Spleen (tissue), 11 donors: ENCODE measurements around the gene PXMP4. TPM values are rescaled to one million over a fixed set of nuclear protein-coding genes. Genes with fewer than 3 reads are reported as not detected.

Experiments used
- DNase-seq: peaks from one replicate; pipeline ENCODE4 v3.0.0-alpha.2; 2020
- H3K27ac ChIP-seq, 8 donors: fragments of 200-600 bp; sonication (generic) in 7 of 8; 1 replicate in 4 of 8; 2 replicates in 4 of 8; pipeline versions ENCODE4 v1.5.0 to v1.8.0; 2016 to 2021; ENCODE audit warnings: inconsistent platforms in 4 of 8, mild to moderate bottlenecking in 4 of 8, moderate library complexity in 1 of 8
- H3K27me3 ChIP-seq, 7 donors: fragments of 200-600 bp; sonication (generic) in 6 of 7; replicated peaks in 1 of 7; 1 replicate in 4 of 7; 2 replicates in 3 of 7; pipeline versions ENCODE4 v1.5.0 to v1.8.0; 2016 to 2021; ENCODE audit warnings: inconsistent platforms in 3 of 7, mild to moderate bottlenecking in 1 of 7
- H3K36me3 ChIP-seq, 6 donors: fragments of 200-600 bp; sonication (generic) in 5 of 6; 1 replicate in 4 of 6; 2 replicates in 2 of 6; pipeline versions ENCODE4 v1.5.0 to v1.8.0; 2016 to 2021; ENCODE audit warnings: inconsistent platforms in 2 of 6
- H3K4me1 ChIP-seq, 6 donors: fragments of 200-600 bp; sonication (generic) in 5 of 6; 1 replicate in 3 of 6; 2 replicates in 3 of 6; pipeline versions ENCODE4 v1.5.0 to v1.8.0; 2016 to 2021; ENCODE audit warnings: inconsistent platforms in 3 of 6
- H3K4me3 ChIP-seq, 8 donors: fragments of 200-600 bp; sonication (generic) in 7 of 8; 1 replicate in 4 of 8; 2 replicates in 4 of 8; pipeline versions ENCODE4 v1.5.0 to v1.8.0; 2016 to 2021; ENCODE audit warnings: inconsistent platforms in 4 of 8, mild to moderate bottlenecking in 4 of 8, moderate library complexity in 2 of 8
- H3K9me3 ChIP-seq, 8 donors: fragments of 200-600 bp; sonication (generic) in 7 of 8; 1 replicate in 4 of 8; 2 replicates in 4 of 8; pipeline versions ENCODE4 v1.5.0 to v1.8.0; 2016 to 2021; ENCODE audit warnings: inconsistent platforms in 4 of 8
- POLR2A ChIP-seq, 3 donors: fragments of 450-650 bp; IDR thresholded peaks; one replicate each; pipeline ENCODE4 v1.5.1; 2017; ENCODE audit warnings: antibody characterized with exemption in 3 of 3, mild to moderate bottlenecking in 1 of 3
- POLR2AphosphoS5 ChIP-seq, 3 donors: sonication (generic); formaldehyde crosslinking; IDR thresholded peaks; one replicate each; pipeline ENCODE4 v1.5.1; 2017; ENCODE audit warnings: antibody characterized with exemption in 3 of 3
- WGBS, 5 donors: extraction: QIAGEN DNeasy Blood & Tissue Kit in 3 of 5; methylation state at CpG; one replicate each; pipeline versions ENCODE4 v1.1.5 to v1.1.7; 2013 to 2018; 5-methylcytosine and 5-hydroxymethylcytosine counted together
- intact Hi-C: fragments of 100-400 bp; cut with DNase I; formaldehyde crosslinking; loops from one replicate; pipeline ENCODE4 v1.15.0; 2023; ENCODE audit warnings: low total_unique reads
- polyA plus RNA-seq, 3 donors: library from polyadenylated mRNA; stranded (reverse); fragments of 200-250 nt; gene quantifications; one replicate each; pipeline ENCODE4 v1.2.1, GENCODE V29; 2013
- total RNA-seq, 7 donors: library from RNA; depleted of rRNA in 3 of 7; stranded (reverse); fragments of >200 nt in 3 of 7; fragmentation: NEBNext Ultra II Directional in 4 of 7; extraction: Animal tissue kit (Norgen Biotek cat#: 25700) in 4 of 7; gene quantifications; one replicate each; pipeline versions ENCODE4 v1.1.0 to v1.2.1, GENCODE V29; 2016 to 2021
- TF ChIP-seq, protein P1 (sequence below), 11 experiments: fragments of 200-600 bp in 7 of 11; fragments of 450-650 bp in 4 of 11; sonication (generic) in 4 of 11; IDR thresholded peaks in 8 of 11; conservative IDR thresholded peaks in 3 of 11; 1 replicate in 7 of 11; 2 replicates in 4 of 11; pipeline versions ENCODE4 v1.4.0 to v1.8.0; 2016 to 2021; ENCODE audit warnings: antibody characterized with exemption in 11 of 11, inconsistent platforms in 4 of 11, mild to moderate bottlenecking in 1 of 11
- donor health status: healthy with polysubstance abuse.
- donor health status: DM: no; HTN: no; CAD: no; lungs with moderate emphysema.
- donor health status: DM: no; HTN: no; CAD: no.
- donor health status: Bipolar disorder and iron deficiency.
- donor health status: healthy.
- donor health status: DM: no; HTN: no; CAD: no.
- donor health status: DM: yes; HTN: yes; CAD: no.

PXMP4 gene
- total and polyA plus RNA-seq, 10 donors = 2.1 to 14.4 (median 6.9) TPM

- no peaks in the 10 kb centered on the region for H3K27me3 ChIP-seq
- TF ChIP-seq POLR2A (IDR thresholded peaks at IDR 0.05) = no peak
- peak in 1 of 3 donors; percentile 47 for TF ChIP-seq POLR2AphosphoS5 (IDR thresholded peaks at IDR 0.05)
- TF ChIP-seq, protein P1, sequence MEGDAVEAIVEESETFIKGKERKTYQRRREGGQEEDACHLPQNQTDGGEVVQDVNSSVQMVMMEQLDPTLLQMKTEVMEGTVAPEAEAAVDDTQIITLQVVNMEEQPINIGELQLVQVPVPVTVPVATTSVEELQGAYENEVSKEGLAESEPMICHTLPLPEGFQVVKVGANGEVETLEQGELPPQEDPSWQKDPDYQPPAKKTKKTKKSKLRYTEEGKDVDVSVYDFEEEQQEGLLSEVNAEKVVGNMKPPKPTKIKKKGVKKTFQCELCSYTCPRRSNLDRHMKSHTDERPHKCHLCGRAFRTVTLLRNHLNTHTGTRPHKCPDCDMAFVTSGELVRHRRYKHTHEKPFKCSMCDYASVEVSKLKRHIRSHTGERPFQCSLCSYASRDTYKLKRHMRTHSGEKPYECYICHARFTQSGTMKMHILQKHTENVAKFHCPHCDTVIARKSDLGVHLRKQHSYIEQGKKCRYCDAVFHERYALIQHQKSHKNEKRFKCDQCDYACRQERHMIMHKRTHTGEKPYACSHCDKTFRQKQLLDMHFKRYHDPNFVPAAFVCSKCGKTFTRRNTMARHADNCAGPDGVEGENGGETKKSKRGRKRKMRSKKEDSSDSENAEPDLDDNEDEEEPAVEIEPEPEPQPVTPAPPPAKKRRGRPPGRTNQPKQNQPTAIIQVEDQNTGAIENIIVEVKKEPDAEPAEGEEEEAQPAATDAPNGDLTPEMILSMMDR (IDR thresholded peaks at IDR 0.05 in 8 of 11, conservative IDR thresholded peaks at IDR 0.05 in 3 of 11) = no peak
- peak overlapping the region in 4 of 8 donors; percentile 52 to 77 (median 64) for H3K4me3 ChIP-seq
- WGBS, 5 donors = 25 to 39% (median 32%) methylated on average over 6 of the region's 6 CpGs
- H3K36me3 ChIP-seq = peaks cover 0 to 9% (median 0%) of the 10 kb centered on the region in 6 donors
- H3K9me3 ChIP-seq = peaks cover 6 to 27% (median 25%) of the 10 kb centered on the region in 8 donors
- peaks cover 9 to 41% (median 29%) of the 10 kb centered on the region in 6 donors for H3K4me1 ChIP-seq
- peak; percentile 84 for DNase-seq
- H3K27ac ChIP-seq = peak overlapping the region; percentile 83 to 98 (median 95)
- intact Hi-C loops = loop anchor here (10.0 kb wide), 1 partner anchor 101 kb away; no protein-coding TSS in a partner anchor
Measured at GRCh38 chr20:33733654-33734576, 13.8 kb upstream of the PXMP4 start.

DNA sequence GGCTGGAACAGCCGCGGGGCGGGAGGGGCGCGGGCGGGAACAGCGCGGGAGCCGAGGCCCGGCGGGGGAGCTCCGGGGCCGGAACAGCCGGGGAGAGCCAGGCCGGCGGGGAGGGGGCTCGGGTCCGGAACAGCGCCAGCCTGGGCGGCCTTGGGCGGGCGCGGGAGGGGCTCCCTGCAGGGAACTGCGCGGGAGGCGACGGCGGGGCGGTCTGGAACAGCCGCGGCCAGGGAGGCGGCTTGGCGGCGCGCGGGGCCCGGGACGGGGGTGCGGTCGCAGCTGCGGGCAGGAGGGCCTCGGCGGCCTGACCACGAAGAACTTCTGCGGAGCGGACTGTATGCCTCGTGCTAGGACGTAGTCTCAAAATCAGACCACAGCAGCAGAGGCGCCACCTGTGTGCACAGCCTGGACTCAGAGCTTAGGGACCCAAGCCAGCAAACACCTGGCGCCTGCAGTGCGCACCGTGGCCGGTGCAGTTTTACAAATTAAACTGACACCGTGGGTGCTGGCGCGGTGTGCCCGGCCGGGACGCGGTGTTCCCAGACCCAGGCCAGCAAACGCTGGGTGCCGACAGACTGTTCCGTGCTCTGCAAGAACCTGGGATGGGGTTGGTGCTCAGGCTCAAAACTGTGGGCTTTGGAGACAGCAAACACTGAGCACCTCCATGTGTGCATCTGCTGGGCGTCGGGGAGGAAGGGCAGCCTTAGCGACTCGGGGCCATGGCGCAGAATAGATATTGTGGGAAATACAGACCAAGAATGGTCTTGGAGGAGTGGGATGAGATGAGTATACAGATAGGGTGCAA, 12.3 kb upstream of the PXMP4 start:
- intact Hi-C loops = loop anchor here (10.0 kb wide), 1 partner anchor 102 kb away; no protein-coding TSS in a partner anchor
- peaks cover 0 to 9% (median 0%) of the 10 kb centered on the region in 6 donors for H3K36me3 ChIP-seq
- peaks cover 9 to 41% (median 29%) of the 10 kb centered on the region in 6 donors for H3K4me1 ChIP-seq
- no peaks in the 10 kb centered on the region for H3K27me3 ChIP-seq
- 2 to 5% (median 4%) methylated on average over 24 to 68 of the region's 68 CpGs for WGBS, 5 donors
- DNase-seq = peak; percentile 99
- TF ChIP-seq, protein P1 (IDR thresholded peaks at IDR 0.05 in 8 of 11, conservative IDR thresholded peaks at IDR 0.05 in 3 of 11) = peak in 2 of 11 experiments; percentile 4 to 25
- TF ChIP-seq POLR2AphosphoS5 (IDR thresholded peaks at IDR 0.05) (peak; percentile 59 to 83 (median 82)), POLR2A (IDR thresholded peaks at IDR 0.05) (peak in 2 of 3 donors; percentile 59 to 99)
- H3K4me3 ChIP-seq = peak overlapping the region; percentile 44 to 77 (median 60)
- peak overlapping the region; percentile 83 to 98 (median 95) for H3K27ac ChIP-seq
- H3K9me3 ChIP-seq = peaks cover 6 to 20% (median 18%) of the 10 kb centered on the region in 8 donors

DNA sequence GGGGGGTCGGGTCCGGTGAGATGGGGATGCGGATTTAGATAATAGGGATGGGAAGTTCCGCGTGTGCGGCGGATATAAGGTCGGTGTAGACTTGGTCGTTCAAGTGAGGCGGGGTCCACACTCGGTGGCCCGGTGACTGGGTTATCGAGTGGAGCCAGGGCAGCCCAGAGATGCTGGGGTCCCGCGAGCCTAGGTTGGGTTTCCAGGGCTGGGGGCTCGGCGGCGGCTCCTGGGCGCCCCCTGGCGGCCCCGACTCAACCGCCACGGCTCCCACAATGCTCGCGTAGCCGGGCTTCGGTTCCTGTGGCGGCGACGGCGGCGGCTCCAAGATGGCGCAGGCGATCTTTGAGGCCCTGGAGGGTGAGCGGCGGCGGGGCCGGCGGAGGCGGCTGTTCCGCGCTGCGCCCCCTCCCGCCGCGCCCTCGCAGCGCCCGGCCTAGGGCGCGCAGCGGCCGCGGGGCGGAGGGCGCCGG, 11.6 kb upstream of the PXMP4 start, which contains the start of gene ZNF341:
ZNF341 (plus strand) TSS at position 304 of the 473 bp plus-strand sequence; CDS start at position 330, 26 bp downstream.
- intact Hi-C loops = loop anchor here (10.0 kb wide), 1 partner anchor 103 kb away; no protein-coding TSS in a partner anchor
- Histone ChIP-seq H3K4me3 (peak within 1 kb of the TSS; percentile 44 to 77 (median 60)), H3K36me3 (peaks cover 0 to 6% (median 0%) of the 10 kb centered on the region in 6 donors), H3K27me3 (no peaks in the 10 kb centered on the region), H3K4me1 (peaks cover 9 to 41% (median 29%) of the 10 kb centered on the region in 6 donors), H3K9me3 (peaks cover 2 to 14% (median 11%) of the 10 kb centered on the region in 8 donors), H3K27ac (peak within 1 kb of the TSS; percentile 87 to 98 (median 95))
- 2 to 9% (median 3%) methylated on average over 34 to 57 of the region's 57 CpGs for WGBS, 5 donors
- TF ChIP-seq, protein P1 (IDR thresholded peaks at IDR 0.05 in 8 of 11, conservative IDR thresholded peaks at IDR 0.05 in 3 of 11) = peak; percentile 69 to 97 (median 91)
- TF ChIP-seq POLR2AphosphoS5 (IDR thresholded peaks at IDR 0.05) = peak; percentile 49 to 81 (median 56)
- no peak for TF ChIP-seq POLR2A (IDR thresholded peaks at IDR 0.05)
- DNase-seq = peak; percentile 98
